Peyer's patch (tissue), 4 donors: Measurements from ENCODE around the gene AGAP1. TPM values are rescaled to one million over a fixed set of nuclear protein-coding genes. Genes with fewer than 3 reads are reported as not detected.

Source experiments
- DNase-seq, 3 donors: peaks; one replicate each; pipeline ENCODE4 v3.0.0-alpha.2; 2017 to 2019
- H3K27ac ChIP-seq, 4 donors: fragments of 200-600 bp; sonication (generic); one replicate each; pipeline ENCODE4 v1.5.1; 2016 to 2019
- H3K27me3 ChIP-seq, 2 donors: fragments of 200-600 bp; sonication (generic); one replicate each; pipeline ENCODE4 v1.5.1; 2019
- H3K36me3 ChIP-seq, 3 donors: fragments of 200-600 bp; sonication (generic); one replicate each; pipeline ENCODE4 v1.5.1; 2016 to 2019
- H3K4me1 ChIP-seq, 4 donors: fragments of 200-600 bp; sonication (generic); one replicate each; pipeline ENCODE4 v1.5.1; 2016 to 2019
- H3K4me3 ChIP-seq, 4 donors: fragments of 200-600 bp; sonication (generic); 1 replicate in 3 of 4; 2 replicates in 1 of 4; pipeline ENCODE4 v1.5.1; 2016 to 2019; ENCODE audit warnings: mild to moderate bottlenecking in 1 of 4
- H3K9me3 ChIP-seq, 4 donors: fragments of 200-600 bp; sonication (generic); one replicate each; pipeline ENCODE4 v1.5.1; 2016 to 2019; ENCODE audit warnings: mild to moderate bottlenecking in 1 of 4
- CTCF ChIP-seq, 6 experiments: fragments of 450-650 bp in 4 of 6; fragments of 200-600 bp in 2 of 6; sonication (generic) in 1 of 6; IDR thresholded peaks; one replicate each; pipeline ENCODE4 v1.5.1; 2017 to 2019; ENCODE audit warnings: antibody characterized with exemption in 6 of 6, mild to moderate bottlenecking in 3 of 6, moderate library complexity in 1 of 6
- POLR2A ChIP-seq, 2 donors: fragments of 450-650 bp; IDR thresholded peaks; one replicate each; pipeline ENCODE4 v1.5.1; 2017; ENCODE audit warnings: antibody characterized with exemption in 2 of 2, mild to moderate bottlenecking in 2 of 2, moderate library complexity in 2 of 2
- total RNA-seq, 4 donors: library from RNA; depleted of rRNA; stranded (reverse); fragments of >200 nt; gene quantifications; one replicate each; pipeline ENCODE4 v1.1.0, GENCODE V29; 2016

AGAP1 gene
- total RNA-seq, 4 donors from 2014 or later: 55.7 to 79.1 (median 66.9) TPM

DNA sequence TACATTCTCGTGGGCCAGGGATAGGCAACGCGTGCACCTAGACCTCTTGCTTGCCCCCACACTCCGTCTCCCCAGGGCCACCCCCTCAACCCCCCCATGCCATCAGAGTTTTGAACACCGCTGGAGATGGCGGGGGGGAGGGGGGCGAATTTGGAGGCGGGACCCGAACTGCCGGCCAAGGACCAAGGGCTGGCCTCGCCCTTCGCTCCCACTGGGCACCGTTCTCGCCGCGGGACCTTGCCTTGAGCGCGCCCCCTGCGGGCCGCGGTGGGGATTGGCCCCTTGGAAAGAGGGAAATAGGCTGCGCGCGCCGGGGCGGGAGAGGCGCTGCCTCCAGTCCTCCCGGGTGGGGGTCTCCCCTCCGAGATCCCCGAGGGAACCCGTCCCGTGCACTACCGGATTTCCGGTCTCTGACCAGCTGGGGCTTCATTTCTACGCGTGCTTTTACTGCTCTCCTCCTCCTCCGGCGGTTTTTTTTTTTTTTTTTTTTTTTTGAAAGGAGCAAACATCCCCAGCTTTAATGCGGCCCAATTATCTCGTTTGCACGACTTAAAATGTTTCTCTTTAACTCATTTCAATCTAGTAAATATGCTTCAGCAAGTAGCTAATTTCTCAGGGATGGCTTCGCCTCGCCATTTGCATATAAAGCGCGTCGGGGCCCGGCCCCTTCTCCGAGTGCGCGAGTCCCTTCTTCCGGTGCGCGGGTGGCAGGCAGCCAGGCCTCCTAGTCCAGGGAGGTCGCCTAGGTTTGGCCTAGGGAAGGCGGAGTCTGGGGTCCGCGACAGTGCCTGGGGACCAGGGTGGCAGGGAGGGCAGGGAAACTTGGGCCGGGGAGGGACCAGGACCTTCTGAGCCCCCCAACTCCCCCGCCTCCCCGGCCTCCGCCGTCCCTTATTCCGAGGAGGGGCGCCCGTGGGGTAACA lies 684.4 kb downstream of the AGAP1 start:
- DNase-seq: peak in 2 of 3 donors; percentile 70 to 79
- peaks cover 0 to 45% of the 10 kb centered on the region in 2 donors for H3K27me3 ChIP-seq
- H3K9me3 ChIP-seq: no peaks in the 10 kb centered on the region
- TF ChIP-seq POLR2A (IDR thresholded peaks at IDR 0.05) (no peak), CTCF (IDR thresholded peaks at IDR 0.05) (peak in 5 of 6 experiments; percentile 4 to 66 (median 60))
- peaks cover 0 to 23% (median 0%) of the 10 kb centered on the region in 4 donors for H3K4me1 ChIP-seq
- no peak overlapping the region for H3K27ac ChIP-seq
- H3K36me3 ChIP-seq: no peaks in the 10 kb centered on the region
- peak overlapping the region in 2 of 4 donors; percentile 30 to 38 for H3K4me3 ChIP-seq

DNA sequence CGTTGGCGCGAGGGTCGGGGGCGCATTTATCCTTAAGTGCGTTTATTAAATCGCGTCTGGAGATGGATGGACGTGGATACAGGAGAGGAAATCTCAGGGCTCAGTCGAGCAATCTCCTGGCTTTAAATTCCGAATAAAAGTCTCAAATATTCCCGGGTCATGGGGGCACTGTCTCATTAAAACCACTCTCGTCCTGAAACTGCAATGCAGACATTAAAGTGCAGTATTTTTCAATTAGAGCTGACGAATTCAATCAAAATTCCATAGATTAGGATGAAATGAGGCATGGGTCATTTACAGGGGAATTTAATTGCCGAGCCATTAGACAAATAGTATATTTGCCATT lies 685.0 kb downstream of the AGAP1 start:
- peak overlapping the region in 2 of 4 donors; percentile 30 to 38 for H3K4me3 ChIP-seq
- H3K4me1 ChIP-seq: peaks cover 0 to 23% (median 0%) of the 10 kb centered on the region in 4 donors
- peaks cover 0 to 38% of the 10 kb centered on the region in 2 donors for H3K27me3 ChIP-seq
- TF ChIP-seq POLR2A (IDR thresholded peaks at IDR 0.05) (no peak), CTCF (IDR thresholded peaks at IDR 0.05) (no peak)
- H3K9me3 ChIP-seq: no peaks in the 10 kb centered on the region
- no peak for DNase-seq
- H3K36me3 ChIP-seq: no peaks in the 10 kb centered on the region
- H3K27ac ChIP-seq: no peak overlapping the region

DNA sequence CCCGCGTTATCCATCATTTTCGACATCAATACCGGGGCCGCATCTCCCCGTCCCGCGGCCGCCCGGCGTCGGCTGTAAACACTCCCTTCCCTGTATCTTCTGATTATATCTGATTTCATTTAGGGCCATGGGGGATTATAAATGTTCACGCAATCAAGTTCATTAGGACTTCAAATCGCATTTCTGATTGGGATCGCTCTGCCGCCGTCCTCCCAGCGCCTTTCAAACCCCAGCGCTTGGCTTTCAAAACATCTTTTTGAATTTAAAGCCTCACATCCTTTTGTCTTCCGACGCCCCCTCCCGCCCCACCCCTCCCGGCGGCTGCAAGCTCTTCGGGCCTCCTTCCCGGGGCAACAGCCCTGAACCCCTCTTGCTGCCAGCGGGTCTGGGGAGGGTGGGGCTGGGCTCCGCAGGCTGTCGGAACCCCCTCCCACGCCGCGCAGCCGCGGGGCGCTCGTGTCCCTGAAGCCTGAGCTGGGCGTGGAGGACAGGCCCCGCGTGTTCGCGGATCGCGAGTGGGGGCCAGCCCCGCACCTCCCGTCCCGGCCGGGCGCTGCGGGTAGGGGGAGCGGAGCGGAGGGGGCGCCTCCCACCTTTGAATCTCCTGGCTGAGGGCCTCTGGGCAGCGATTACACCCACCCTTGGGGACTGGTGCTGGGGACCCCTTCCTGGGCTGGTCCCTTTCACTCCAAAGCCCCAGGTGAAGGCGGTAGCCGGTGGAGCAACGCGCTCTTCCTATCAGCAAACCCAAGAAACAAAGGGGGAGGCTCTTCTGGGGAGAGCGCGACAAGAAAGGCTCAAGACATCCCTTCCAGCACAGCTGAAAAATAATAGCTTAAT lies 685.6 kb downstream of the AGAP1 start:
- no peaks in the 10 kb centered on the region for H3K9me3 ChIP-seq
- peaks cover 0 to 34% of the 10 kb centered on the region in 2 donors for H3K27me3 ChIP-seq
- peaks cover 0 to 23% (median 0%) of the 10 kb centered on the region in 4 donors for H3K4me1 ChIP-seq
- H3K27ac ChIP-seq: no peak overlapping the region
- no peaks in the 10 kb centered on the region for H3K36me3 ChIP-seq
- DNase-seq: peak in 1 of 3 donors; percentile 31
- H3K4me3 ChIP-seq: no peak overlapping the region
- no peak for TF ChIP-seq POLR2A (IDR thresholded peaks at IDR 0.05)
- TF ChIP-seq CTCF (IDR thresholded peaks at IDR 0.05): no peak

DNA sequence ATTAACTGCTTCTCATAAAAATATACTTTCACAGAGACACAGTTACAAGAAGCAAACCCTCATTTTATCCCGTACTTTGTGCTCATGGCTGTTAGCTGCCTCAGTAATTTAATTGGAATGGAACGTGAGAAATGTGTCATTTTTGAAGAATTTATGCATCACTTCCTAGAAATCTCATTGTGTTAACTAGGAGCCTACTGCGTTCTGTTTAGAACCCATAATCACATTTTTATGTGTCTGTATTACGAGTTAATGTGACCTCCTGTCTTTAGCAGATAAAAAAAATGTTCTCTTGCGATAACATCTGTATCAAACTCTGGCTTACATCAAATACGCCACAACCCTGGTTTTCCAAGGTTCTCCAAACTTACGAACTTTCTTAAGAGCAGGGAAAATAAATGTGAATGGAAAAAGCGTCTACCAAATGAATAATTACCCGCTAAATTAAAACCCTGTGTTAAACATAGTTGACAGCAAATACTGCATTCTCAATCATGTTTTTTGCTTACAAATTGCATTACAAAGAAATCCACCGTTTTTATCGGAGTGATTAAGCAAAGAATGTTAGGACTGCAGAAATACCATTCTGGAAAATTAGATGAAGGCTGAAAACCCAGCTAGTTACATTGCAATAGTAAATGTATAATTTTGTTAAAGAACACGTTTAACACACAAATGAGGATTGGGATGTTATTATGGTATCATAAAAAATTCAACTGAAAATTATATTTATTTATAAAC lies 686.4 kb downstream of the AGAP1 start:
- no peak overlapping the region for H3K4me3 ChIP-seq
- DNase-seq: no peak
- peaks cover 0 to 29% of the 10 kb centered on the region in 2 donors for H3K27me3 ChIP-seq
- H3K36me3 ChIP-seq: no peaks in the 10 kb centered on the region
- TF ChIP-seq POLR2A (IDR thresholded peaks at IDR 0.05): no peak
- no peak for TF ChIP-seq CTCF (IDR thresholded peaks at IDR 0.05)
- H3K9me3 ChIP-seq: no peaks in the 10 kb centered on the region
- H3K4me1 ChIP-seq: peaks cover 0 to 23% (median 0%) of the 10 kb centered on the region in 4 donors
- no peak overlapping the region for H3K27ac ChIP-seq

- Histone ChIP-seq H3K36me3 (no peaks in the 10 kb centered on the region), H3K27ac (no peak overlapping the region), H3K27me3 (peaks cover 0 to 29% of the 10 kb centered on the region in 2 donors), H3K9me3 (no peaks in the 10 kb centered on the region), H3K4me1 (peaks cover 0 to 23% (median 0%) of the 10 kb centered on the region in 4 donors), H3K4me3 (no peak overlapping the region)
- no peak for TF ChIP-seq POLR2A (IDR thresholded peaks at IDR 0.05)
- TF ChIP-seq CTCF (IDR thresholded peaks at IDR 0.05): peak in 4 of 6 experiments; percentile 49 to 74 (median 68)
- DNase-seq: peak in 1 of 3 donors; percentile 66
Observed at GRCh38 chr2:236180831-236181453, 687.1 kb downstream of the AGAP1 start.
